Activated B cell treated with CpG ODN at 0.5 μM for 24 hours (primary cell): ENCODE measurements around the gene ZBTB5. TPM values are rescaled to one million over a fixed set of nuclear protein-coding genes. Genes with fewer than 3 reads are reported as not detected.

ENCODE experiments used
- ATAC-seq: fragments of 200-7000 bp; cut with Tn5 transposase; one replicate; pipeline ENCODE4 v1.10.0; 2021; ENCODE audit warnings: low read depth, mild to moderate bottlenecking, moderate library complexity
- CTCF ChIA-PET: fragments of 350-600 bp; sonication (Branson Sonifier 250); formaldehyde crosslinking; loops from one replicate; lab custom pipeline; 2021; ENCODE audit warnings: antibody characterized with exemption; lab: Charles Lee
- POLR2A ChIA-PET: fragments of 350-600 bp; sonication (Branson Sonifier 250); formaldehyde crosslinking; loops from one replicate; lab custom pipeline; 2021; ENCODE audit warnings: antibody characterized with exemption; lab: Charles Lee
- DNase-seq: peaks from one replicate; pipeline ENCODE4 v3.0.0; 2022
- H3K27ac Mint-ChIP-seq: one replicate; pipeline ENCODE4 v1.8.0; 2020; ENCODE audit warnings: mixed read lengths
- H3K27me3 Mint-ChIP-seq: one replicate; pipeline ENCODE4 v1.8.0; 2021; ENCODE audit warnings: mixed read lengths
- H3K36me3 Mint-ChIP-seq: one replicate; pipeline ENCODE4 v1.8.0; 2021; ENCODE audit warnings: low read depth, mixed read lengths
- H3K4me1 Mint-ChIP-seq: one replicate; pipeline ENCODE4 v1.8.0; 2021; ENCODE audit warnings: mixed read lengths
- H3K4me3 Mint-ChIP-seq: one replicate; pipeline ENCODE4 v1.8.0; 2020; ENCODE audit warnings: mild to moderate bottlenecking, mixed read lengths
- H3K9me3 Mint-ChIP-seq: one replicate; pipeline ENCODE4 v1.8.0; 2020; ENCODE audit warnings: mixed read lengths
- intact Hi-C: fragments of 100-400 bp; cut with micrococcal nuclease; formaldehyde crosslinking; loops from one replicate; pipeline ENCODE4 v1.15.1; 2024
- total RNA-seq: library from RNA; stranded (reverse); gene quantifications from 2 replicates; pipeline ENCODE4 v1.2.3, GENCODE V29; 2022
- TF ChIP-seq, protein P1 (sequence below): fragments of 200-600 bp; IDR thresholded peaks from one replicate; pipeline ENCODE4 v1.8.0; 2022; ENCODE audit warnings: antibody characterized with exemption, mild to moderate bottlenecking

Gene ZBTB5
- total RNA-seq, 1 donor from 2014 or later, result 28.1 TPM

DNA sequence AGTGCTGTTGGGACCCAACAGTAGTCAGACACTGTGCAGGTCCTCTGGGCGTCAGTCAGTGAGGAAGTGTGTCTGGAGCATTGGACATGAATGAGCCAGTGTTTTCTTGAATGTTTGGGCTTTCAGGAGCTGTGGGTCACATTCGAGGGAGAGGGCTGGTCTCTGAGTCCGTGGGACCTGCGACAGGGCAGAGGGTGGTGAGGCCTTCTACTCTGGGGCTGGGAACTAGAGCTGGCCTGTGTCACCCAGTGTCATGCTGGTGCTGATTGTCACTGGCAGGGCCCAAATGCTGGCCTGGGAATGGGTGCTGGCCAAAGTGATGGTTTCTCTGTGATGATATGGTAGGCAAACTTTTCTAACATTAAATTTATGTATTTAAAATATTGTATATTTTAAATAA, 30.8 kb upstream of the ZBTB5 start:
- Mint-ChIP-seq H3K27me3 (no peaks in the 10 kb centered on the region), H3K36me3 (peaks cover 85% of the 10 kb centered on the region), H3K9me3 (no peaks in the 10 kb centered on the region), H3K4me1 (no peaks in the 10 kb centered on the region), H3K27ac (no peak overlapping the region), H3K4me3 (no peak overlapping the region)
- POLR2A ChIA-PET, result interaction anchor here (0.9 to 1.0 kb wide), 2 partner anchors 15 to 80 kb away, joined by 7 to 10 read pairs; no protein-coding TSS in a partner anchor
- no peak for DNase-seq
- CTCF ChIA-PET, result no interaction called here
- intact Hi-C loops, result no loop called here
- TF ChIP-seq, protein P1, sequence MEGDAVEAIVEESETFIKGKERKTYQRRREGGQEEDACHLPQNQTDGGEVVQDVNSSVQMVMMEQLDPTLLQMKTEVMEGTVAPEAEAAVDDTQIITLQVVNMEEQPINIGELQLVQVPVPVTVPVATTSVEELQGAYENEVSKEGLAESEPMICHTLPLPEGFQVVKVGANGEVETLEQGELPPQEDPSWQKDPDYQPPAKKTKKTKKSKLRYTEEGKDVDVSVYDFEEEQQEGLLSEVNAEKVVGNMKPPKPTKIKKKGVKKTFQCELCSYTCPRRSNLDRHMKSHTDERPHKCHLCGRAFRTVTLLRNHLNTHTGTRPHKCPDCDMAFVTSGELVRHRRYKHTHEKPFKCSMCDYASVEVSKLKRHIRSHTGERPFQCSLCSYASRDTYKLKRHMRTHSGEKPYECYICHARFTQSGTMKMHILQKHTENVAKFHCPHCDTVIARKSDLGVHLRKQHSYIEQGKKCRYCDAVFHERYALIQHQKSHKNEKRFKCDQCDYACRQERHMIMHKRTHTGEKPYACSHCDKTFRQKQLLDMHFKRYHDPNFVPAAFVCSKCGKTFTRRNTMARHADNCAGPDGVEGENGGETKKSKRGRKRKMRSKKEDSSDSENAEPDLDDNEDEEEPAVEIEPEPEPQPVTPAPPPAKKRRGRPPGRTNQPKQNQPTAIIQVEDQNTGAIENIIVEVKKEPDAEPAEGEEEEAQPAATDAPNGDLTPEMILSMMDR, result no peak
- ATAC-seq, result no peak

DNA sequence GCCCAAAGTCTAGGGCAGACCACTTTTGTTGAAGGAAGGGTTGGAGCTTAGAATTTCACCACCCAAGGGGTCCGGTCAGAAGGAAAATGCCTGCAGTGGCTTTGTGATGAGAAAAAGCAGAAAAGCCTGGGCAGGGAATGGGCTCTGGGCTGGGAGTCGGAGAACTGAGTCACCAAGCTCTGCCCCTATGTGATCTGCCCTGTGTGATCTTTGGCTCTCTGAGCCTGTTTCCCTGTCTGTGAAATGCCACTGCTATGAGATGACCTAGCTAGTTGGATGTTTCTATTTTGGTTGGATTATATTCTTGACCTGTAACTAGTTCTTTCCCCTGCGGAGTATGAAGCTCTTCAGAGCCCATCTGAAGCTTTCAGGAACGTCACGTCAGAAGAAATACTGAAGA, 30.3 kb upstream of the ZBTB5 start:
- ChIA-PET POLR2A (interaction anchor here (0.9 kb wide), 1 partner anchor 80 kb away, joined by 7 read pairs; no protein-coding TSS in a partner anchor), CTCF (no interaction called here)
- no peak for DNase-seq
- no peak for ATAC-seq
- Mint-ChIP-seq H3K36me3 (peaks cover 85% of the 10 kb centered on the region), H3K27ac (no peak overlapping the region), H3K9me3 (no peaks in the 10 kb centered on the region), H3K4me3 (no peak overlapping the region), H3K4me1 (no peaks in the 10 kb centered on the region), H3K27me3 (no peaks in the 10 kb centered on the region)
- intact Hi-C loops, result no loop called here
- TF ChIP-seq, protein P1, result no peak

DNA sequence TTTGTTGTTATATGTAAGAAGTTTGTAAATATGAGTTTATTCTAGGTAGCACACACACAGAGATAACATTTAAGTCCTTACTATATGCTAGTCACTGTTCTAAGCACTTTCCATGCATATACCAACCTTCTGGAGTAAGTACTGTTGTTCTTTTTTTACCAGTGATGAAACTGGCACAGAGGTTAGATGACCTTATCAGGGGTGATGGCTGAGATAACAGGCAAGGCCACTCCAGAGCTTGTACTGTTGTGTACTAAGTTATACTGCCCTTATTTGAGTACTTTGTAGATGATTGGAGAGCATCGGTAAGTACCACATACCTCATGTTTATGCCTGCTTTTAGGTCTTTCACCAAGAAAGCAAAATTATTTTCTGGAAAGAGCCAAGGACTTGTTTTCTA, 26.7 kb upstream of the ZBTB5 start:
- Mint-ChIP-seq H3K4me3 (no peak overlapping the region), H3K27me3 (no peaks in the 10 kb centered on the region), H3K36me3 (peaks cover 85% of the 10 kb centered on the region), H3K4me1 (peaks cover 12% of the 10 kb centered on the region), H3K27ac (no peak overlapping the region), H3K9me3 (no peaks in the 10 kb centered on the region)
- intact Hi-C loops, result no loop called here
- ChIA-PET CTCF (no interaction called here), POLR2A (no interaction called here)
- ATAC-seq (no peak), DNase-seq (no peak)
- TF ChIP-seq, protein P1, result no peak

DNA sequence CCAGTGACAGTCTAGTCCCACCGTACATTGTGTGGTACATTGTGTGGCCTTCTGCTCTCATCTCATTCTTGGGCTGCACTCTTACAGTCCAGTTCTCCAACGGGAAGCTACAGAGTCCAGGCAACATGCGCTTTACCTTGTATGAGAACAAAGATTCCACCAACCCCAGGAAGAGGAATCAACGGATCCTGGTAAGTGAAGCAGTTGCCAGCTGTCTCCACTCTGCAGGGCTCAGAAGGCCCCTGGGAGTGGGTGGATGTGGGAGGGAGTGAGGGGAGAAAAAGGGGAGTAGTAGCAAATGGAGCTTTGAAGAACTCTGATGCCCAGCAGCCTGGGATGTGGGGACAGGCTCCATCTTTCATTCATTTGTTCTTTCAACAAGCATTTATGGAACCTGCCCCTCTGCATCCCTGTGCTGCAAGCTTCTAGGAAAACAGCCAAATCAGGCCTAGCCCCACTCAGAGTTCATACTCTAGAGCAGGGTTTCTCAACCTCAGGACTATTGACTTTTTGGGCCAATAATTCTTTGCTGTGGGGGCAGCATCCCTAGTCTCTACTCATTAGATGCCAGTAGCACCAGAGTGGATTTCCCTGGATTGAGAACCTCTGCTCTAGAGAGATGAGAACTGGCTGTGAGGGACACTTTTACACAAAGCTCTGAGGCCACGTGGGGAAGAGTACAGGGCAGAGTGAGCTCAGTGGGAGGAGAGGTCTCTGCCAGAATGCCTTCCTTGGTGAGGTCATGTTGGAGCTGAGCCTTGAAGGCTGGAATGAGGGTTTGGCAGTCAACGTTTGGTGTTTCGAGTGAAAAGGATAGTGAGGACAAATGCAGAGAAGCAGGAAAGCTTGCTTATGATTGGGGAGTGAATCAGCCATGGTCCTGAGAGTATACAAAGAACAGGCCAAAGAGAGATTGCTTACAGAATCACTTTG, 21.6 kb upstream of the ZBTB5 start:
- DNase-seq, result no peak
- POLR2A ChIA-PET, result interaction anchor here (0.8 to 1.8 kb wide), 10 partner anchors 21 to 116 kb away, joined by 3 to 25 read pairs (median 4); partner anchors contain the start of genes TOMM5 and ZBTB5
- Mint-ChIP-seq H3K36me3 (peaks cover 49% of the 10 kb centered on the region), H3K4me1 (peaks cover 31% of the 10 kb centered on the region), H3K27ac (peak overlapping the region; percentile 82), H3K9me3 (no peaks in the 10 kb centered on the region), H3K4me3 (peak overlapping the region; percentile 92), H3K27me3 (no peaks in the 10 kb centered on the region)
- no peak for ATAC-seq
- CTCF ChIA-PET, result no interaction called here
- TF ChIP-seq, protein P1, result no peak
- intact Hi-C loops, result loop anchor here (2.0 to 10.0 kb wide), 7 partner anchors 90 to 722 kb away; partner anchors contain the start of genes EXOSC3, FBXO10, PAX5 and TOMM5

DNA sequence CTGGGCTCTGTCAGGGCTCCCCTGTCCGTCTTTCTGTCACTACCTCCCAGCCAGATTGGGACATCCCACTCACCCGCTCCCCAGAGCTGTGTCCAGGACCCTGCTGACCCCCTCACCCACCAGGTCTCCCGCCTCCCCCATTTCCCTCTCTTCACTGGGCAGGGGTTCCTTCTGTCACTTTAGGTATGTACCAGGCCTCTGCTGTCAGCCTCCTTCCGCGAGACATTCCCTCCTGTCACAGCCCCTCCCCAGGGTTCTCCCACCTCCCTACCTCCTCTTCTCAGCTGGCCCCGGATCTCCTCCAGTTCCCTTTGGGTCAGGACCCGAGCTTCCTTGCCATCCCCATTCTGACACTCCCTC, 21.0 kb upstream of the ZBTB5 start:
- H3K36me3 Mint-ChIP-seq, result peaks cover 45% of the 10 kb centered on the region
- POLR2A ChIA-PET, result interaction anchor here (0.8 to 1.8 kb wide), 13 partner anchors 20 to 452 kb away, joined by 3 to 25 read pairs (median 3); partner anchors contain the start of genes PAX5, TOMM5 and ZBTB5
- intact Hi-C loops, result loop anchor here (2.0 to 10.0 kb wide), 7 partner anchors 91 to 721 kb away; partner anchors contain the start of genes EXOSC3, FBXO10, PAX5 and TOMM5
- no peak for ATAC-seq
- CTCF ChIA-PET, result no interaction called here
- no peak for DNase-seq
- H3K9me3 Mint-ChIP-seq, result no peaks in the 10 kb centered on the region
- peaks cover 31% of the 10 kb centered on the region for H3K4me1 Mint-ChIP-seq
- H3K27me3 Mint-ChIP-seq, result no peaks in the 10 kb centered on the region
- TF ChIP-seq, protein P1, result no peak
- peak overlapping the region; percentile 82 for H3K27ac Mint-ChIP-seq
- peak overlapping the region; percentile 92 for H3K4me3 Mint-ChIP-seq
